HepG2 (cell line): ENCODE measurements around the gene ZNF234. TPM values are rescaled to one million over a fixed set of nuclear protein-coding genes. Genes with fewer than 3 reads are reported as not detected.

ENCODE experiments used
- CREB1 ChIP-seq, 2 experiments: fragments of 450-650 bp in 1 of 2; IDR thresholded peaks; 2 replicates each; pipeline ENCODE4 v1.6.1; 2016 to 2017; ENCODE audit warnings: control low read depth in 1 of 2, mild to moderate bottlenecking in 1 of 2, missing compliant biosample characterization in 1 of 2, missing genetic modification characterization in 1 of 2
- CTCF ChIP-seq: sonication (generic); formaldehyde crosslinking; IDR thresholded peaks from 2 replicates; pipeline ENCODE4 v1.5.0; 2020; ENCODE audit warnings: mild to moderate bottlenecking, missing genetic modification reagents, moderate library complexity
- MEIS2 ChIP-seq: sonication (generic); formaldehyde crosslinking; IDR thresholded peaks from 2 replicates; pipeline ENCODE4 v1.9.0; 2021; ENCODE audit warnings: mild to moderate bottlenecking, missing genetic modification reagents
- NFATC3 ChIP-seq: sonication (generic); formaldehyde crosslinking; IDR thresholded peaks from 2 replicates; pipeline ENCODE4 v1.5.1; 2020; ENCODE audit warnings: mild to moderate bottlenecking, missing genetic modification reagents
- UBTF ChIP-seq: sonication (generic); formaldehyde crosslinking; IDR thresholded peaks from 2 replicates; pipeline ENCODE4 v1.4.0; 2020; ENCODE audit warnings: mild to moderate bottlenecking, missing genetic modification reagents
- ZBTB21 ChIP-seq: sonication (generic); formaldehyde crosslinking; IDR thresholded peaks from 2 replicates; pipeline ENCODE4 v1.4.0; 2020; ENCODE audit warnings: missing genetic modification reagents
- ZNF18 ChIP-seq: sonication (generic); formaldehyde crosslinking; IDR thresholded peaks from 2 replicates; pipeline ENCODE4 v1.8.0; 2022; ENCODE audit warnings: mild to moderate bottlenecking, missing genetic modification reagents; ENCODE audit not compliant: insufficient replicate concordance
- ZNF33A ChIP-seq: sonication (generic); formaldehyde crosslinking; IDR thresholded peaks from 2 replicates; pipeline ENCODE4 v1.5.1; 2020; ENCODE audit warnings: missing genetic modification reagents, mild to moderate bottlenecking, moderate library complexity, borderline replicate concordance
- ZNF558 ChIP-seq: sonication (generic); formaldehyde crosslinking; IDR thresholded peaks from 2 replicates; pipeline ENCODE4 v1.9.0; 2022; ENCODE audit warnings: mild to moderate bottlenecking, missing genetic modification reagents, borderline replicate concordance
- ZSCAN29 ChIP-seq: sonication (generic); formaldehyde crosslinking; conservative IDR thresholded peaks from 2 replicates; pipeline ENCODE4 v1.4.0; 2020; ENCODE audit warnings: mild to moderate bottlenecking, missing genetic modification reagents
- polyA plus RNA-seq, 8 experiments: library from polyadenylated mRNA; depleted of rRNA in 3 of 8; stranded (reverse) in 7 of 8; unstranded in 1 of 8; fragments of >200 nt; fragmentation: Illumina TruSeq in 4 of 8; extraction: Trizol in 4 of 8; gene quantifications; 2 replicates each; pipeline versions ENCODE4 v1.2.1 to v1.2.3, GENCODE V29; 2011 to 2016; ENCODE audit warnings: low read depth in 4 of 8, missing spikeins in 1 of 8, mixed read lengths in 1 of 8; ENCODE audit not compliant: insufficient read depth in 1 of 8
- total RNA-seq, 5 experiments: library from RNA; depleted of rRNA; stranded (reverse); fragments of >200 nt; fragmentation: Illumina TruSeq; extraction: Trizol; gene quantifications; 2 replicates each; pipeline ENCODE4 v1.2.3, GENCODE V29; 2016; ENCODE audit warnings: low read depth in 1 of 5
- TF ChIP-seq, protein P1 (sequence below), 2 experiments: sonication (generic) in 1 of 2; formaldehyde crosslinking in 1 of 2; IDR thresholded peaks; 2 replicates each; pipeline versions ENCODE4 v1.4.0 to v1.6.1; 2018 to 2020; ENCODE audit warnings: missing genetic modification reagents in 2 of 2, borderline replicate concordance in 1 of 2, low read depth in 1 of 2, mild to moderate bottlenecking in 1 of 2, missing biosample characterization in 1 of 2
- TF ChIP-seq, protein P2 (sequence below): sonication (generic); formaldehyde crosslinking; IDR thresholded peaks from 2 replicates; pipeline ENCODE4 v1.5.1; 2020; ENCODE audit warnings: mild to moderate bottlenecking, missing genetic modification reagents, borderline replicate concordance

The ZNF234 gene
- total and polyA plus RNA-seq, 2 of the 13 experiments (the other 11 are each of a cell fraction or from before 2014, with no cell fraction given), result 3.5 to 11.2 TPM

- TF ChIP-seq, protein P1, sequence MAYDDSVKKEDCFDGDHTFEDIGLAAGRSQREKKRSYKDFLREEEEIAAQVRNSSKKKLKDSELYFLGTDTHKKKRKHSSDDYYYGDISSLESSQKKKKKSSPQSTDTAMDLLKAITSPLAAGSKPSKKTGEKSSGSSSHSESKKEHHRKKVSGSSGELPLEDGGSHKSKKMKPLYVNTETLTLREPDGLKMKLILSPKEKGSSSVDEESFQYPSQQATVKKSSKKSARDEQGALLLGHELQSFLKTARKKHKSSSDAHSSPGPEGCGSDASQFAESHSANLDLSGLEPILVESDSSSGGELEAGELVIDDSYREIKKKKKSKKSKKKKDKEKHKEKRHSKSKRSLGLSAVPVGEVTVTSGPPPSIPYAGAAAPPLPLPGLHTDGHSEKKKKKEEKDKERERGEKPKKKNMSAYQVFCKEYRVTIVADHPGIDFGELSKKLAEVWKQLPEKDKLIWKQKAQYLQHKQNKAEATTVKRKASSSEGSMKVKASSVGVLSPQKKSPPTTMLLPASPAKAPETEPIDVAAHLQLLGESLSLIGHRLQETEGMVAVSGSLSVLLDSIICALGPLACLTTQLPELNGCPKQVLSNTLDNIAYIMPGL (CRISPR knock-in tag; IDR thresholded peaks at IDR 0.05; ENCODE audit: borderline replicate concordance in 1 of 2, low read depth in 1 of 2), result peak; percentile 61 to 62; a peak in 2 of 4 replicates
- TF ChIP-seq CTCF (CRISPR knock-in tag) (peak; percentile 36), MEIS2 (CRISPR knock-in tag) (no peak), CREB1 (IDR thresholded peaks at IDR 0.05) (no peak), CREB1 (CRISPR knock-in tag; IDR thresholded peaks at IDR 0.05) (peak; percentile 69), ZBTB21 (CRISPR knock-in tag) (no peak), NFATC3 (CRISPR knock-in tag) (no peak), ZNF33A (0 out of 2 replicates have a peak, but pooled peaks have one; percentile 46), ZSCAN29 (0 out of 2 replicates have a peak, but pooled peaks have one; percentile 18), ZNF558 (CRISPR knock-in tag) (no peak), UBTF (CRISPR knock-in tag) (peak; percentile 40; the same call in 1 of the 2 replicates), ZNF18 (CRISPR knock-in tag) (peak; percentile 25)
- TF ChIP-seq, protein P2, sequence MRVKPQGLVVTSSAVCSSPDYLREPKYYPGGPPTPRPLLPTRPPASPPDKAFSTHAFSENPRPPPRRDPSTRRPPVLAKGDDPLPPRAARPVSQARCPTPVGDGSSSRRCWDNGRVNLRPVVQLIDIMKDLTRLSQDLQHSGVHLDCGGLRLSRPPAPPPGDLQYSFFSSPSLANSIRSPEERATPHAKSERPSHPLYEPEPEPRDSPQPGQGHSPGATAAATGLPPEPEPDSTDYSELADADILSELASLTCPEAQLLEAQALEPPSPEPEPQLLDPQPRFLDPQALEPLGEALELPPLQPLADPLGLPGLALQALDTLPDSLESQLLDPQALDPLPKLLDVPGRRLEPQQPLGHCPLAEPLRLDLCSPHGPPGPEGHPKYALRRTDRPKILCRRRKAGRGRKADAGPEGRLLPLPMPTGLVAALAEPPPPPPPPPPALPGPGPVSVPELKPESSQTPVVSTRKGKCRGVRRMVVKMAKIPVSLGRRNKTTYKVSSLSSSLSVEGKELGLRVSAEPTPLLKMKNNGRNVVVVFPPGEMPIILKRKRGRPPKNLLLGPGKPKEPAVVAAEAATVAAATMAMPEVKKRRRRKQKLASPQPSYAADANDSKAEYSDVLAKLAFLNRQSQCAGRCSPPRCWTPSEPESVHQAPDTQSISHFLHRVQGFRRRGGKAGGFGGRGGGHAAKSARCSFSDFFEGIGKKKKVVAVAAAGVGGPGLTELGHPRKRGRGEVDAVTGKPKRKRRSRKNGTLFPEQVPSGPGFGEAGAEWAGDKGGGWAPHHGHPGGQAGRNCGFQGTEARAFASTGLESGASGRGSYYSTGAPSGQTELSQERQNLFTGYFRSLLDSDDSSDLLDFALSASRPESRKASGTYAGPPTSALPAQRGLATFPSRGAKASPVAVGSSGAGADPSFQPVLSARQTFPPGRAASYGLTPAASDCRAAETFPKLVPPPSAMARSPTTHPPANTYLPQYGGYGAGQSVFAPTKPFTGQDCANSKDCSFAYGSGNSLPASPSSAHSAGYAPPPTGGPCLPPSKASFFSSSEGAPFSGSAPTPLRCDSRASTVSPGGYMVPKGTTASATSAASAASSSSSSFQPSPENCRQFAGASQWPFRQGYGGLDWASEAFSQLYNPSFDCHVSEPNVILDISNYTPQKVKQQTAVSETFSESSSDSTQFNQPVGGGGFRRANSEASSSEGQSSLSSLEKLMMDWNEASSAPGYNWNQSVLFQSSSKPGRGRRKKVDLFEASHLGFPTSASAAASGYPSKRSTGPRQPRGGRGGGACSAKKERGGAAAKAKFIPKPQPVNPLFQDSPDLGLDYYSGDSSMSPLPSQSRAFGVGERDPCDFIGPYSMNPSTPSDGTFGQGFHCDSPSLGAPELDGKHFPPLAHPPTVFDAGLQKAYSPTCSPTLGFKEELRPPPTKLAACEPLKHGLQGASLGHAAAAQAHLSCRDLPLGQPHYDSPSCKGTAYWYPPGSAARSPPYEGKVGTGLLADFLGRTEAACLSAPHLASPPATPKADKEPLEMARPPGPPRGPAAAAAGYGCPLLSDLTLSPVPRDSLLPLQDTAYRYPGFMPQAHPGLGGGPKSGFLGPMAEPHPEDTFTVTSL (CRISPR knock-in tag), result no peak; the same call in 1 of the 2 replicates
These were observed at the start of gene ZNF234 (continued) for GRCh38 chr19:44141191-44142058.
